BE2C (cell line): ENCODE data around the gene KCNJ18.
"Not testable (repeated sequence)": the region's sequence is repeated elsewhere in the genome, so short reads cannot be mapped to it uniquely, and the experiment has no call there.

Experiments used
- DNase-seq: peaks from one replicate; pipeline ENCODE4 v3.0.0-alpha.2; 2020
- H3K27me3 ChIP-seq: fragments of 250-450 bp; sonication (Bioruptor Pico); 2 replicates; pipeline ENCODE4 v1.5.1; 2020; ENCODE audit warnings: mild to moderate bottlenecking
- H3K36me3 ChIP-seq: fragments of 250-450 bp; sonication (Bioruptor Pico); 2 replicates; pipeline ENCODE4 v1.5.1; 2020; ENCODE audit warnings: mild to moderate bottlenecking
- H3K4me1 ChIP-seq: fragments of 250-450 bp; sonication (Bioruptor Pico); 2 replicates; pipeline ENCODE4 v1.5.1; 2020
- H3K4me3 ChIP-seq: 2 replicates; pipeline ENCODE4 v1.5.1; 2011; ENCODE audit warnings: low read depth, low read length
- H3K9me3 ChIP-seq: fragments of 250-450 bp; sonication (Bioruptor Pico); 2 replicates; pipeline ENCODE4 v1.5.1; 2020
- CTCF ChIP-seq: IDR thresholded peaks from 2 replicates; pipeline ENCODE4 v1.5.1; 2012; ENCODE audit warnings: mild to moderate bottlenecking, low read depth, low read length

Gene KCNJ18

GRCh38 chr17:21680366-21680765, 12.0 kb upstream of the KCNJ18 start:
- no peak for DNase-seq
- H3K9me3 ChIP-seq, result no peaks in the 10 kb centered on the region

GRCh38 chr17:21680850-21681351, 11.4 kb upstream of the KCNJ18 start:
- not testable (repeated sequence) for H3K4me1 ChIP-seq, H3K4me3 ChIP-seq, H3K9me3 ChIP-seq, H3K27me3 ChIP-seq, H3K36me3 ChIP-seq
- DNase-seq, result peak; percentile 22

More at GRCh38 chr17:21680366-21680765, 12.0 kb upstream of the KCNJ18 start:
- Histone ChIP-seq H3K4me1 (no peaks in the 10 kb centered on the region), H3K36me3 (no peaks in the 10 kb centered on the region), H3K4me3 (no peak overlapping the region), H3K27me3 (no peaks in the 10 kb centered on the region)
- TF ChIP-seq CTCF, result no peak

- H3K27me3 ChIP-seq, DNase-seq, H3K4me1 ChIP-seq, H3K36me3 ChIP-seq, H3K4me3 ChIP-seq, H3K9me3 ChIP-seq: not testable (repeated sequence)
These were observed 10.7 kb upstream of the KCNJ18 start for GRCh38 chr17:21681576-21681975.

GRCh38 chr17:21682130-21682529, 10.2 kb upstream of the KCNJ18 start:
- not testable (repeated sequence) for DNase-seq, H3K4me1 ChIP-seq, H3K4me3 ChIP-seq, H3K9me3 ChIP-seq, H3K27me3 ChIP-seq, H3K36me3 ChIP-seq

- H3K4me1 ChIP-seq, H3K9me3 ChIP-seq, H3K36me3 ChIP-seq, H3K27me3 ChIP-seq, H3K4me3 ChIP-seq, DNase-seq: not testable (repeated sequence)
These were observed 9.1 kb upstream of the KCNJ18 start for GRCh38 chr17:21683142-21683712.

- not testable (repeated sequence) for H3K9me3 ChIP-seq, H3K4me3 ChIP-seq, H3K27me3 ChIP-seq, H3K4me1 ChIP-seq, H3K36me3 ChIP-seq, DNase-seq
These were observed 8.4 kb upstream of the KCNJ18 start for GRCh38 chr17:21683897-21684296.

- not testable (repeated sequence) for H3K4me1 ChIP-seq, H3K9me3 ChIP-seq, H3K36me3 ChIP-seq, H3K27me3 ChIP-seq, H3K4me3 ChIP-seq, DNase-seq
These were observed 7.9 kb upstream of the KCNJ18 start for GRCh38 chr17:21684384-21684783.

- H3K27me3 ChIP-seq, H3K9me3 ChIP-seq, H3K4me3 ChIP-seq, DNase-seq, H3K36me3 ChIP-seq, H3K4me1 ChIP-seq: not testable (repeated sequence)
These were observed 7.1 kb upstream of the KCNJ18 start for GRCh38 chr17:21685061-21685795.

- H3K9me3 ChIP-seq, result no peaks in the 10 kb centered on the region
- no peaks in the 10 kb centered on the region for H3K27me3 ChIP-seq
- no peaks in the 10 kb centered on the region for H3K4me1 ChIP-seq
- no peak for TF ChIP-seq CTCF
- H3K36me3 ChIP-seq, result no peaks in the 10 kb centered on the region
- no peak overlapping the region for H3K4me3 ChIP-seq
- DNase-seq, result no peak
These were observed 5.9 kb upstream of the KCNJ18 start for GRCh38 chr17:21686165-21687015.
